ENCODE data around the gene TMEM134.

- TF ChIP-seq CTCF (IDR thresholded peaks at IDR 0.05) (no peak), POLR2A (IDR thresholded peaks at IDR 0.05) (no peak)
Observed at GRCh38 chr11:67500831-67501715, 32.0 kb upstream of the TMEM134 start.

Data from heart left ventricle (tissue), 13 donors.